Glutamatergic neuron (in vitro differentiated cells): Measurements from ENCODE around the gene SCN4A. TPM values are rescaled to one million over a fixed set of nuclear protein-coding genes. Genes with fewer than 3 reads are reported as not detected.
A peak's percentile ranks its signal among the peaks of the same experiment; 100 is the strongest.

Experiments
- DNase-seq: peaks from one replicate; pipeline ENCODE4 v3.0.0; 2022
- H3K27ac Mint-ChIP-seq: one replicate; pipeline ENCODE4 v1.8.0; 2020; ENCODE audit warnings: mild to moderate bottlenecking, mixed read lengths, inconsistent platforms; ENCODE audit not compliant: unreplicated experiment
- H3K27me3 Mint-ChIP-seq: one replicate; pipeline ENCODE4 v1.8.0; 2020; ENCODE audit warnings: mild to moderate bottlenecking, moderate library complexity, mixed read lengths, inconsistent platforms; ENCODE audit not compliant: unreplicated experiment
- H3K36me3 Mint-ChIP-seq: one replicate; pipeline ENCODE4 v1.8.0; 2020; ENCODE audit warnings: mild to moderate bottlenecking, mixed read lengths, inconsistent platforms; ENCODE audit not compliant: unreplicated experiment
- H3K4me1 Mint-ChIP-seq: one replicate; pipeline ENCODE4 v1.8.0; 2020; ENCODE audit warnings: mild to moderate bottlenecking, low read depth, mixed read lengths, inconsistent platforms; ENCODE audit not compliant: unreplicated experiment
- H3K4me3 Mint-ChIP-seq: one replicate; pipeline ENCODE4 v1.8.0; 2020; ENCODE audit warnings: mild to moderate bottlenecking, mixed read lengths, inconsistent platforms; ENCODE audit not compliant: unreplicated experiment
- H3K9me3 Mint-ChIP-seq: one replicate; pipeline ENCODE4 v1.8.0; 2020; ENCODE audit warnings: mild to moderate bottlenecking, moderate library complexity, mixed read lengths, inconsistent platforms; ENCODE audit not compliant: unreplicated experiment
- CTCF ChIP-seq: fragments of 200-600 bp; sonication (generic); IDR thresholded peaks from one replicate; pipeline ENCODE4 v1.5.0; 2021; ENCODE audit not compliant: partially characterized antibody, unreplicated experiment
- total RNA-seq: library from RNA; stranded (reverse); fragmentation: NEBNext Ultra II Directional; extraction: Animal tissue kit (Norgen Biotek cat#: 25700); gene quantifications from one replicate; pipeline ENCODE4 v1.2.1, GENCODE V29; 2021; ENCODE audit not compliant: unreplicated experiment

The SCN4A gene
- total RNA-seq, 1 donor from 2014 or later, result 7.9 TPM

GRCh38 chr17:63993368-63993985, 20.8 kb upstream of the SCN4A start:
- peaks cover 21% of the 10 kb centered on the region for H3K27me3 Mint-ChIP-seq
- H3K27ac Mint-ChIP-seq, result no peak overlapping the region
- H3K36me3 Mint-ChIP-seq, result no peaks in the 10 kb centered on the region
- DNase-seq, result no peak
- TF ChIP-seq CTCF, result no peak
- peaks cover 12% of the 10 kb centered on the region for H3K9me3 Mint-ChIP-seq
- no peak overlapping the region for H3K4me3 Mint-ChIP-seq
- H3K4me1 Mint-ChIP-seq, result peaks cover 14% of the 10 kb centered on the region

- TF ChIP-seq CTCF, result no peak
- DNase-seq, result no peak
- H3K27me3 Mint-ChIP-seq, result peaks cover 16% of the 10 kb centered on the region
- H3K4me3 Mint-ChIP-seq, result no peak overlapping the region
- peaks cover 11% of the 10 kb centered on the region for H3K9me3 Mint-ChIP-seq
- H3K4me1 Mint-ChIP-seq, result peaks cover 14% of the 10 kb centered on the region
- no peaks in the 10 kb centered on the region for H3K36me3 Mint-ChIP-seq
- no peak overlapping the region for H3K27ac Mint-ChIP-seq
Measured at GRCh38 chr17:63991611-63992010, 18.9 kb upstream of the SCN4A start.

GRCh38 chr17:63989622-63990345, 17.1 kb upstream of the SCN4A start:
- no peak for TF ChIP-seq CTCF
- Mint-ChIP-seq H3K9me3 (peaks cover 8% of the 10 kb centered on the region), H3K36me3 (no peaks in the 10 kb centered on the region), H3K4me1 (peaks cover 14% of the 10 kb centered on the region), H3K27me3 (peaks cover 14% of the 10 kb centered on the region), H3K4me3 (no peak overlapping the region), H3K27ac (no peak overlapping the region)
- no peak for DNase-seq

- no peak overlapping the region for H3K27ac Mint-ChIP-seq
- peaks cover 14% of the 10 kb centered on the region for H3K27me3 Mint-ChIP-seq
- no peak for TF ChIP-seq CTCF
- DNase-seq, result peak; percentile 39
- H3K4me3 Mint-ChIP-seq, result no peak overlapping the region
- H3K36me3 Mint-ChIP-seq, result no peaks in the 10 kb centered on the region
- peaks cover 8% of the 10 kb centered on the region for H3K9me3 Mint-ChIP-seq
- peaks cover 14% of the 10 kb centered on the region for H3K4me1 Mint-ChIP-seq
Measured at GRCh38 chr17:63988741-63989621, 16.3 kb upstream of the SCN4A start.
